BJ (cell line): ENCODE measurements around the gene STRN3. TPM values are rescaled to one million over a fixed set of nuclear protein-coding genes. Genes with fewer than 3 reads are reported as not detected.

ENCODE experiments used
- CTCF ChIA-PET: fragments of 350-600 bp; formaldehyde crosslinking; extraction: SDS; loops from one replicate; lab custom pipeline; 2021; ENCODE audit warnings: antibody characterized with exemption, inconsistent platforms; lab: Yijun Ruan, JAX
- POLR2A ChIA-PET: fragments of 300-600 bp; sonication (Branson Sonifier 250); formaldehyde crosslinking; extraction: SDS; loops from one replicate; lab custom pipeline; 2021; ENCODE audit warnings: antibody characterized with exemption; lab: Charles Lee
- DNase-seq: peaks from one replicate; pipeline ENCODE4 v3.0.0-alpha.2; 2011; ENCODE audit warnings: low read depth
- H3K27me3 ChIP-seq: 2 replicates; pipeline ENCODE4 v1.6.0; 2011; ENCODE audit warnings: low read length; ENCODE audit not compliant: control insufficient read depth, insufficient read depth
- H3K36me3 ChIP-seq: 2 replicates; pipeline ENCODE4 v1.5.1; 2011; ENCODE audit warnings: low read length; ENCODE audit not compliant: control insufficient read depth, insufficient read depth
- H3K4me3 ChIP-seq: 2 replicates; pipeline ENCODE4 v1.5.1; 2011; ENCODE audit warnings: low read depth, mild to moderate bottlenecking, control low read depth, low read length
- polyA plus RNA-seq: library from polyadenylated mRNA; depleted of rRNA; stranded (reverse); fragments of >200 nt; gene quantifications from 2 replicates; pipeline ENCODE4 v1.2.3, GENCODE V29; 2011
- TF ChIP-seq, protein P1 (sequence below): IDR thresholded peaks from 2 replicates; pipeline ENCODE4 v1.5.1; 2011; ENCODE audit warnings: low read depth, mild to moderate bottlenecking, control low read depth, inconsistent platforms, low read length, moderate library complexity; ENCODE audit not compliant: insufficient read depth

STRN3 gene
- polyA plus RNA-seq, 1 experiment, result 14.8 TPM

DNA sequence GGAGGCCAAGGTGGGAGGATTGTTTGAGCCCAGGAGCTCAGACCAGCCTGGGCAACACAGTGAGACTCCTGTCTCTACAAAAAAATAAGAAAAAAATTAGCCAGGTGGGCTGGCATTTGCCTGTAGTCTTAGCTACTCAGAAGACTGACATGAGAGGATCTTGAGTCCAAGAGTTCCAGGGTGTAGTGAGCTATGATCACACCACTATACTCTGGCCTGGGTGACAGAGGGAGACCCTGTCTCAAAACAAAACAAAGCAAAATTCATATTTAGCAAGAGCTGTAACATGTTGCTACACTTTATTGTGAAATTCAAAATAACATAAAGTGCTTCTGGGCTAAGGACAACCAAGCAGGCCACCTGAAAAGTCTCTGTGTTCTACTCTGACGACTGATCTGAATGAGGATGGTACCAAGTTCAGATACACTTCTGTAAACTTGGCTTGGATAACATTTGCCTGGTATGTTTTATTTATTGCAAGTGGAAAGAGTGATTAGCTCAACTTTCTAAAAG lies 11.6 kb upstream of the STRN3 start:
- Histone ChIP-seq H3K27me3 (no peaks in the 10 kb centered on the region), H3K4me3 (no peak overlapping the region), H3K36me3 (no peaks in the 10 kb centered on the region)
- POLR2A ChIA-PET, result no interaction called here
- CTCF ChIA-PET, result interaction anchor here (0.7 to 1.2 kb wide), 4 partner anchors 9 to 23 kb away, joined by 3 to 5 read pairs (median 4); no protein-coding TSS in a partner anchor
- TF ChIP-seq, protein P1, sequence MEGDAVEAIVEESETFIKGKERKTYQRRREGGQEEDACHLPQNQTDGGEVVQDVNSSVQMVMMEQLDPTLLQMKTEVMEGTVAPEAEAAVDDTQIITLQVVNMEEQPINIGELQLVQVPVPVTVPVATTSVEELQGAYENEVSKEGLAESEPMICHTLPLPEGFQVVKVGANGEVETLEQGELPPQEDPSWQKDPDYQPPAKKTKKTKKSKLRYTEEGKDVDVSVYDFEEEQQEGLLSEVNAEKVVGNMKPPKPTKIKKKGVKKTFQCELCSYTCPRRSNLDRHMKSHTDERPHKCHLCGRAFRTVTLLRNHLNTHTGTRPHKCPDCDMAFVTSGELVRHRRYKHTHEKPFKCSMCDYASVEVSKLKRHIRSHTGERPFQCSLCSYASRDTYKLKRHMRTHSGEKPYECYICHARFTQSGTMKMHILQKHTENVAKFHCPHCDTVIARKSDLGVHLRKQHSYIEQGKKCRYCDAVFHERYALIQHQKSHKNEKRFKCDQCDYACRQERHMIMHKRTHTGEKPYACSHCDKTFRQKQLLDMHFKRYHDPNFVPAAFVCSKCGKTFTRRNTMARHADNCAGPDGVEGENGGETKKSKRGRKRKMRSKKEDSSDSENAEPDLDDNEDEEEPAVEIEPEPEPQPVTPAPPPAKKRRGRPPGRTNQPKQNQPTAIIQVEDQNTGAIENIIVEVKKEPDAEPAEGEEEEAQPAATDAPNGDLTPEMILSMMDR, result no peak
- DNase-seq, result no peak

DNA sequence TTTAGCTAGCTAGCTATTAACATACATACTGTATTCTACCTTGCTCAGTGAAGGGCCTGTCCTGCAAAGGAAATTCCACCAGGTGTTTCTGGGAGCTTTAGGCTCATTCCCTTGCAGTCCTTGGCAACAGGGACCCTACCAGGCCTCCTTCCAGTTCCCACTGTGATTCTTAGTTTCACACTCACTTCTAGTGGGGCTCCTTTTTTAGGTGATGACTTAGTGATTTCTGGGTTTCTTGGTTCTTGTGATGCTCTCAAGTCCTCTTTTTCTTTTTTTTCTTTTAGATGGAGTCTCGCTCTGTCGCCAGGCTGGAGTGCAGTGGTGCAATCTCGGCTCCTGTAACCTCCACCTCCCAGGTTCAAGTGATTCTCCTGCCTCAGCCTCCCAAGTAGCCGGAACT lies 10.4 kb upstream of the STRN3 start:
- POLR2A ChIA-PET, result no interaction called here
- H3K36me3 ChIP-seq, result no peaks in the 10 kb centered on the region
- CTCF ChIA-PET, result no interaction called here
- H3K4me3 ChIP-seq, result no peak overlapping the region
- TF ChIP-seq, protein P1, result no peak
- H3K27me3 ChIP-seq, result no peaks in the 10 kb centered on the region
- no peak for DNase-seq

DNA sequence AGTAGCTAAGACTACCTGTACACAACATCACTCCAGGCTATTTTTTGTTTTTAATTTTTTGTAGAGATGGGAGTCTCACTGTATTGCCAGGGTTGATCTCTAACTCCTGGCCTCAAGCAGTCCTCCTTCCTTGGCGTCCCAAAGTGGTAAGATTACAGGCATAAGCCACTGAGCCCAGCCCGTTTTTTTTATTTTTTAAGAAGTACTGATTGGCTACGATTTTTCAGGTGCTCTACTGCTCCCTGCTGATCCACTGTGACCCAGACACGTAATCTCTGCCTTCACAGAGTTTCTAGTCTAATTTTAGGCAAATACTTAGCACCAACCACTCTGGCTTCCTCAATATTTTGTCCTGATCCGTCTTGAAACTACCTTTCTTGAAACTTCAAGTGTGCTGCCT lies 4.3 kb upstream of the STRN3 start:
- TF ChIP-seq, protein P1, result no peak
- POLR2A ChIA-PET, result no interaction called here
- DNase-seq, result no peak
- CTCF ChIA-PET, result interaction anchor here (0.7 kb wide), 1 partner anchor 14 kb away, joined by 3 read pairs; no protein-coding TSS in a partner anchor
- Histone ChIP-seq H3K36me3 (no peaks in the 10 kb centered on the region), H3K27me3 (no peaks in the 10 kb centered on the region), H3K4me3 (no peak overlapping the region)

DNA sequence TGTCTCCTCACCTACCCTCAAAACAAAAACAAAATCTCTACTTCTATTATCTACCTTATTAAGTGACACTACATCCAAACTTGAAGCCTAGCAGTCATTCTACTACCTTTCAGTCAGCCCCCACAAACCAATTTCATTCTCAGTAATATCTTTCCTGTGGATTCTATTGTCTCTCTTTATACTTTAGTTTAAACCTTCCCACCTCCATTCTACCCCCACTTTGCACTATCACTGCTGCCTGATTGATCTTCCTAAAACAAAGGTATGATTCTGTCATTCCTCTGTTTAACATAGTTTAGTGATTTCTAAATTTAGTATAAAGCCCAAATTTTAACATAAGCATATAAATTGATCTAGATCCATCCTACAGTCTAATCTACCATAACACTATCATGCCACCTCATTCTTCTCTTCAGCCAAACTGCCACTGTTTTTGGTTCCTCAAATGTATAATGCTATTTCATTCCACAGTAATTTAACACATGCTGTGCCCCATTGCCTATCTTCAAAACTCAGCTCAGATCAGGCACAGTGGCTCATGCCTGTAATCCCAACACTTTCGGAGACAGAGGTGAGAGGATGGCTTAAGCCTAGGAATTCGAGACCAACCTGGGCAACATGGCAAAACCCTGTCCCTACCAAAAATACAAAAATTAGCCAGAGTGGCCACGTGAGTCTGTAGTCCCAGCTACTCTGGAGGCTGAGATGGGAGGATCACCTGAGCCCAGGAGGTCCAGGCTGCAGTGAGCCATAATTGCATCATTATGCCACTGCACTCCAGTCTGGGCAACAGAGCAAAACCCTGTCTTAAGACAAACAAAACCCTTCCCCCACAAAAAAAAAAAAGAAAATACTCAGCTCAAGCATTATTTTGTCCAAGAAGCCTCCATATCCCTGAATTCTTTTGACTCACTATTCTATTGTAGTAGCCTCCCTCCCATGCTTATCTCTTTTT lies 3.1 kb upstream of the STRN3 start:
- CTCF ChIA-PET, result interaction anchor here (0.7 to 1.1 kb wide), 2 partner anchors 8 to 15 kb away, joined by 3 to 5 read pairs; no protein-coding TSS in a partner anchor
- no peak overlapping the region for H3K4me3 ChIP-seq
- POLR2A ChIA-PET, result no interaction called here
- DNase-seq, result no peak
- H3K36me3 ChIP-seq, result no peaks in the 10 kb centered on the region
- TF ChIP-seq, protein P1, result no peak
- no peaks in the 10 kb centered on the region for H3K27me3 ChIP-seq

DNA sequence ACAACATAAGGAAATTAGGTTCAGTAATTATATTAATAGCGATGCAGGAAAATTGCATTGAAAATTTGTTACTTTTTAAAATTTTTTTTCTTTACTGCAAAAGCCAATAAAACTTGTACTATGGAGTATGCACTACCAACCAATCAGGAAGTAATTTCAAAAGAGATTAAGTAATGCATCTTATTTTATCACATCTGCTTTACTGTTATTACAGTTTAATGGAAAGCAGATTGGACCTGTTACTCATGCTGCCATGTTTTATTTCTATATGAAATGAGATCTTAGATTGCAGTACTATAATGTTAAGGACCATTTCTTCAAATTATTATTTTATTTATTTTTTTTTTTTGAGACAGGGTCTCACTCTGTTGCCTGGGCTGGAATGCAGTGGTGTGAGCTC lies 1.7 kb upstream of the STRN3 start:
- TF ChIP-seq, protein P1, result no peak
- ChIA-PET CTCF (interaction anchor here (0.8 to 1.1 kb wide), 3 partner anchors 10 to 41 kb away, joined by 3 read pairs; no protein-coding TSS in a partner anchor), POLR2A (no interaction called here)
- no peaks in the 10 kb centered on the region for H3K27me3 ChIP-seq
- no peaks in the 10 kb centered on the region for H3K36me3 ChIP-seq
- no peak overlapping the region for H3K4me3 ChIP-seq
- no peak for DNase-seq
